DMS 273 treated with DMSO at 0.1 percent for 48 hours (cell line): ENCODE results near the gene GUCY2C.

Experiments used
- DNase-seq: peaks from one replicate; lab custom pipeline; 2025; lab: John Stamatoyannopoulos, UW

Gene GUCY2C

GRCh38 chr12:14619741-14620501 is 76.5 kb downstream of the GUCY2C start:
- DNase-seq, result no peak

GRCh38 chr12:14618983-14619382 is 77.4 kb downstream of the GUCY2C start:
- DNase-seq, result no peak

- no peak for DNase-seq
Measured at GRCh38 chr12:14614704-14615121, 81.7 kb downstream of the GUCY2C start.

- no peak for DNase-seq
Measured at GRCh38 chr12:14613718-14614117, 82.7 kb downstream of the GUCY2C start.

GRCh38 chr12:14612898-14613445 is 83.4 kb downstream of the GUCY2C start:
- DNase-seq, result no peak

GRCh38 chr12:14612250-14612649 is 84.1 kb downstream of the GUCY2C start:
- no peak for DNase-seq

- no peak for DNase-seq
Measured at GRCh38 chr12:14611640-14612203, 84.7 kb downstream of the GUCY2C start.

- DNase-seq, result no peak
Measured at GRCh38 chr12:14607568-14607967, 88.8 kb downstream of the GUCY2C start.

GRCh38 chr12:14605401-14605989 is 90.9 kb downstream of the GUCY2C start:
- DNase-seq, result no peak

GRCh38 chr12:14601692-14602478 is 94.5 kb downstream of the GUCY2C start:
- no peak for DNase-seq

- DNase-seq, result no peak
Measured at GRCh38 chr12:14597480-14597879, 98.9 kb downstream of the GUCY2C start.

GRCh38 chr12:14591719-14592118 is 104.7 kb downstream of the GUCY2C start:
- DNase-seq, result no peak

GRCh38 chr12:14589169-14590004 is 107.0 kb downstream of the GUCY2C start:
- no peak for DNase-seq

- DNase-seq, result no peak
Measured at GRCh38 chr12:14588571-14588970, 107.8 kb downstream of the GUCY2C start.

- no peak for DNase-seq
Measured at GRCh38 chr12:14578646-14579045, 117.8 kb downstream of the GUCY2C start.

- DNase-seq, result no peak
Measured at GRCh38 chr12:14577344-14577743, 119.1 kb downstream of the GUCY2C start.

GRCh38 chr12:14576896-14577295 is 119.5 kb downstream of the GUCY2C start:
- DNase-seq, result no peak

GRCh38 chr12:14575585-14575984 is 120.8 kb downstream of the GUCY2C start:
- no peak for DNase-seq

- no peak for DNase-seq
Measured at GRCh38 chr12:14573118-14573517, 123.3 kb downstream of the GUCY2C start.

- DNase-seq, result no peak
Measured at GRCh38 chr12:14572401-14572800, 124.0 kb downstream of the GUCY2C start.

- DNase-seq, result no peak
Measured at GRCh38 chr12:14571779-14572178, 124.6 kb downstream of the GUCY2C start.
